A549 treated with Hydrocortisone at 1 μM for 4 hours (cell line): ENCODE measurements around the gene MT1X. TPM values are rescaled to one million over a fixed set of nuclear protein-coding genes. Genes with fewer than 3 reads are reported as not detected.

Experiments used
- total RNA-seq: library from RNA; stranded (reverse); fragments of 200-300 nt; extraction: Qiagen RNA extraction; gene quantifications from 5 replicates; pipeline ENCODE4 v1.2.3, GENCODE V29; 2022

The MT1X gene
- 557 to 892 TPM (median 709 TPM) in 5 replicates for total RNA-seq

DNA sequence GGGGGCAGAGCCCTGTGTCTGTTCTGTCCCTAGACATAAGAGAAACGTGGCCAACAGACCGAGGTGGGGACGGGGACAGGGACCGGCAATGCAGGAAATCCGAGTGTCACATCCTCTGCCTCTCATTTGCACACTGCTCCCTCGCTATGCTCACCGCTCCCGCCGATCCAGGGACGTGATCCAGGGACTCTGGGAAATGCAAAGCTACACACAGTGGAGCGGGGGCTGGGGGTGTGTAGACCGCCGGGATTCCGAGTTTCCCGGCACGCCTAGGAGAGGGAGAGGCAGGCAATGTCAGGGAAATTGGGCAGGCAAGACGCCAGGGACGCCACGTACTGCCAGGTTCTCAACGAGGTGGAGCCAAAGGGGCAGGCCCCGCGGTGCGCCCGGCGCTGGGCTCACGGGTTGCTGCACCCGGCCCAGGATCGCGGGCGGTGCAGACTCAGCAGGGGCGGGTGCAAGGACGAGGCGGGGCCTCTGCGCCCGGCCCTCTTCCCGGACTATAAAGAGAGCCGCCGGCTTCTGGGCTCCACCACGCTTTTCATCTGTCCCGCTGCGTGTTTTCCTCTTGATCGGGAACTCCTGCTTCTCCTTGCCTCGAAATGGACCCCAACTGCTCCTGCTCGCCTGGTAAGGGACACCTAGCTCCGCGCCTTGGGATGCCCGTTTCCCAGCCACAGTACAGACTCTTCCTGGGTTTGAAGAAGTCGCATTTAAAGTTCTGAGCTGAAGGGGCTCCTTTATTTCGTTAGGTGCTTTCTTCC lies at the start of gene MT1X:
Gene MT1X, plus strand, starts transcription at position 532 of the 764 bp plus-strand sequence. Its CDS starts 71 bp downstream, at position 603.

DNA sequence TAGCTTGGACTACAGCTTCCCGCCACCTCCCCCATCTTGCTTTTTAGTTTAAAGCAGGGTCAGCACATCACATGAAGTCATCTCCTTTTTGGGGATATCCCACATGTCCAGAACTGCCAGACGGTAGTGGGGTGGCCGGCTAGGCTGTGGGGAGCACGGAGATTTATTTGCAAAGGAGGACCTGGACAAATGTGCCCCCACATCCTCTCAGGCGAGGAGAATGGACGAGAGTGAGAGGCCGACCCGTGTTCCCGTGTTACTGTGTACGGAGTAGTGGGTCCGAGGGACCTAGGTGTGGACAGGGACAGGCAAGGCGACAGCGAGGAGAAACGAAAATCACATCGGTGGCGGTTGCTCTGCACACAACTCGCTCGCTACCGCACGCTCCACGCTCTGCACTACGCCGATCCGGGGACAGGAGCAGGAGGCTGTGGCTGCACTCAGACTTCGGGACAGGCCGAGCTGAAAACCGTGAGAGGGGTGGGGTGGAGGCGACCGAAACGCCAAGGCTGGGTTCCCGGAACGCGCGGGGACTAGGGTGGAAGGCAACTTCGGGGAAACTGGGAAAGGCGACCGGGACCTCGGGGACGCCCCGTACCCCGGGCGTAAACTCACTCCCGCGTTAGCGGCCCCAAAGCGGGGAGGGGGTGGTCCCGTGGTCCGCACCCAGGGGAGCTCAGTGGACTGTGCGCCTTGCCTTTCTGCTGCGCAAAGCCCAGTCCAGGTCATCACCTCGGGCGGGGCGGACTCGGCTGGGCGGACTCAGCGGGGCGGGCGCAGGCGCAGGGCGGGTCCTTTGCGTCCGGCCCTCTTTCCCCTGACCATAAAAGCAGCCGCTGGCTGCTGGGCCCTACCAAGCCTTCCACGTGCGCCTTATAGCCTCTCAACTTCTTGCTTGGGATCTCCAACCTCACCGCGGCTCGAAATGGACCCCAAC lies 44.2 kb upstream of the MT1X start, which contains the start of gene MT1A:
Gene MT1A, plus strand, starts transcription at position 853 of the 937 bp plus-strand sequence. Its CDS starts 73 bp downstream, at position 926.

DNA sequence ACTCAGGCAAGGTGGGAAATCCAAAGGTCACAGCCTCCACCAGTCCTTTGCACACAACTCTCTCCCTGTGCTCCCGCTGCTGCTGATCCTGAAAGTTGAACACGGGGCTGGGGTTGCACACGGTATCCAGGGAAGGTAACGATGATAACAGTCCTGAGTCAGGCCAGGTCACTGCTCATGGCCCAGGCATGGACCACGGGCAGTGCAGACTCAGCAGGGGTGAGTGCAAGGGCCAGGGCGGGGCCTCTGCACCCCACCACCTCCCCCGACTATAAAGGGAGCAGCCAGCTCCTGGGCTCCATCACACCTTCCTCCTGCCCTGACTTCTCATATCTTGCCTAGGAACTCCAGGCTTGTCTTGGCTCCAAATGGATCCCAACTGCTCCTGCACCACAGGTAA lies 30.7 kb upstream of the MT1X start, which contains the start of gene MT1B:
Gene MT1B, plus strand, starts transcription at position 301 of the 400 bp plus-strand sequence. Its CDS starts 68 bp downstream, at position 369.

DNA sequence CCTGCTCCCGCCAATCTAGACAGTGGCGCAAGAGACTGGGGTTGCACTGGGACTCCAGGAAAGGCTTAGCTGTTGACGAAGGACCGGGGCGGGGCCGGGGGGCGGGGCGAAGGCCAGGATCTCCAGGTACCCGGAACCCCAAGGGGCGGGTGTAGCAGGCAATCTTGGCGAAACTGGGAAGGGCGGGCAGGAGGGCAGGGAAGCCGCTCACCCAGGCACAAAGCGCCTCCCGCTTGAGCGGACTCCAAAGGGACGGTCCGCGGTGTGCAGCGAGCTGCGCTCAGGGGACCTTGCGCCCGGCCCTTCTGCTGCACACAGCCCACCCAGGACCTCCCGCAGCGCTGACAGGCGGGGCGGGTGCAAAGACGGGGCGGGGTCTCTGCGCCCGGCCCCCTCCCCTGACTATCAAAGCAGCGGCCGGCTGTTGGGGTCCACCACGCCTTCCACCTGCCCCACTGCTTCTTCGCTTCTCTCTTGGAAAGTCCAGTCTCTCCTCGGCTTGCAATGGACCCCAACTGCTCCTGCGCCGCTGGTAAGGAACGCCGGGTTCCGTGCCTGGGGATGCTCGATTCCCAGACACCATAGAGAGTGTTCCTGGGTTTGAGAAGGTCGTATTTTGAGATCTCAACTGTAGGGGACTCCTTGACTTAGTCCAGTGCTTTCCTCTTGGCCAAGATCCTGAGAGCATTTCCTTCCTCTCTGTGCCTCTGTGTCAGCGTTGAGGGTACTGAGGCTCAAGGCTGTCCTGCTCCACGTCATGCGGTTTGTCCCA lies 24.5 kb upstream of the MT1X start, which contains the start of gene MT1F:
Gene MT1F, plus strand, starts transcription at position 405 of the 772 bp plus-strand sequence. Its CDS starts 100 bp downstream, at position 505.

DNA sequence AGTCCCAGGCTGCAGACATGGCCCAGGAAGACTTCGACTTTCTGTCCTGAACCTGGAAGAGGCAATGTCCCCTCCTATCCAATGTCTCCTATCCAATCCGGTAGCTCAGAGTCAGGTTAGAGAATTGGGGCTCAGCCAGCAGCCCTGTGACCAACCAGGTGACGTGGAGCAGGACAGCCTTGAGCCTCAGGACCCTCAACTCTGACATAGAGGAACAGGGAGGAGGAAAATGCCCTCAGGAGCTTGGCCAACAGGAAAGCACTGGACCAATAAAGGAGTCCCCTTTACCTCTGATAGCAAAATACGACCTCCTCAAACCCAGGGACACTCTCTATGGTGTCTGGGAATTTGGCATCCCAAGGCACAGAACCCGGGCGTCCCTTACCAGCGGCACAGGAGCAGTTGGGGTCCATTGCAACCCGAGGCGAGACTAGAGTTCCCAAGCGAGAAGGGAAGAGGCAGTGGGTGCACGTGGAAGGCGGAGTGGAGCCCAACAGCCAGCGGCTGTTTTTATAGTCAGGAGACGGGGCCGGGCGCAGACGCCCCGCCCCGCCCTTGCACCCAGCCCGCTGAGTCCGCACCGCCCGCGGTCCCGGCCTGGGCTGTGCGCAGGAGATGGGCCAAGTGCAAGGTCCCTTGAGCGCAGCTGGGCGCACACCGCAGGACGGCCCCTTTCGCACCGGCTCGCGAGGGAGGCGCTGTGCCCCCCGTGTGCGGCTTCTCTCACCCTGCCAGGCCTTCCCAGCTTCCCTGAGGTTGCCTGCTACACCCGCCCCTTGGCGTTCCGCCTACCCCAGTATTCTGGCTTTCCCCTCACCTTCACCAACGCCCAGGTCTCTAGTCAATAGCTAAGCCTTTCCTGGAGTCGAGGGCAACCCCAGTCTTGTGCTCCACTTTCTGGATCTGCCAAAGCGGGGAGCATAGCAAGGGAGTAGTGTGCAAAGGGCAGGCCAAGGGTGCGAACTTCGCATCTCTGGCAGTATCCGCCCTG lies 14.4 kb upstream of the MT1X start, which contains the start of gene MT1G:
Gene MT1G, minus strand, starts transcription at position 485 of the 991 bp plus-strand sequence. Its CDS starts 72 bp downstream, at position 413.

DNA sequence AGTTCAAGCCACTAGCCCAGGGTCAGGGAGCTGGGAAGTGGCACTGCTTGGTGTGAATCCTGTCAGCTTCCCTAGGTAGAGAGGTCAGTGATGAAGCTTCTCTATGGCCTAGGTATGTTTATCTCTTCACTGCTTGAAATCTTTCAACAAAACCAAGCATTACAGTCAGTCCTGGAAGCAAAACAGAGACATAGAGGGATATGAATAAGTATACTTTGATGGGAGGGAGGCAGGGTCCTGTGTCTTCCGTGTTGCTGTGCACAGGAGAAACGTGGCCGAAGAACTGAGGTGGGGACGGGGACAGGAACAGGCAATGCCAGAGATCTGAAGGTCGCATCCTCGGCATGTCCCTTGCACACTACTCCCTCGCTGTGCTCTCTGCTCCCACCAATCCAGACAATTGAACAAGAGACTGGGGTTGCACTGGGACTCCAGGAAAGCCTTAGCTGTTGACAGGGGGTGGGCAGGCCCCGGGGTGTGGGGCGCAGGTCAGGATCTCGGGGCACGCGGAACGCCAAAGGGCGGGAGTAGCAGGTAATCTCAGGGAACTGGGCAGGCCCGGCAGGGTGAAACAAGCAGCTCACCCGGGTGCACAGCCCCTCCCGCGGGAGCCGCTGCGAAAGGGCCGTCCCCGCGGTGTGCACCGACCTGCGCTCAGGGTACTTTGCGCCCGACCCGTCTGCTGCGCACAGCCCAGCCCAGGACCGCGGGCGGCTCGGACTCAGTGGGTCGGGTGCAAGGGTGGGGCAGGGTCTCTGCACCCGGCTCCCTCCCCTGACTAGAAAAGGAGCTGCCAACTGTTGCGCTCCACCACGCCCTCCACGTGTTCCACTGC lies 13.0 kb upstream of the MT1X start, which contains the start of gene MT1H:
Gene MT1H, plus strand, starts transcription at position 810 of the 835 bp plus-strand sequence. CDS start 71 bp downstream, outside the sequence.

GRCh38 chr16:56729735-56730662 lies 47.7 kb downstream of the MT1X start, which contains the start of gene NUP93:
NUP93 (plus strand) TSS chr16:56730129; CDS start chr16:56748248, 18,119 bp downstream.

Other genes starting within 250 kb of the MT1X start
- 104 to 118 TPM (median 113 TPM) in 5 replicates for gene NUDT21, start 231.1 kb upstream of the MT1X start, total RNA-seq
- gene OGFOD1, start 230.9 kb upstream of the MT1X start, total RNA-seq, result 70.9 to 127 TPM (median 82.1 TPM) in 5 replicates
- gene BBS2, start 162.4 kb upstream of the MT1X start, total RNA-seq, result 19.6 to 30.5 TPM (median 22.5 TPM) in 5 replicates
- gene MT4, start 117.4 kb upstream of the MT1X start, total RNA-seq, result not detected in 5 replicates
- gene MT3, start 92.9 kb upstream of the MT1X start, total RNA-seq, result 0.58 to 0.88 TPM (median 0.67 TPM) in 5 replicates
- gene MT2A, start 73.9 kb upstream of the MT1X start, total RNA-seq, result 1,747 to 3,145 TPM (median 2,510 TPM) in 5 replicates
- gene MT1E, start 56.7 kb upstream of the MT1X start, total RNA-seq, result 0.13 to 0.17 TPM in 2 of 5 replicates, not detected in the others
- gene MT1M, start 49.8 kb upstream of the MT1X start, total RNA-seq, result 0.32 TPM in 1 of 5 replicates, not detected in the others
- gene MT1A, start 43.8 kb upstream of the MT1X start, total RNA-seq, result 22.0 to 34.8 TPM (median 26.9 TPM) in 5 replicates
- 0.53 to 0.73 TPM (median 0.66 TPM) in 3 of 5 replicates, not detected in the others for gene MT1B, start 30.6 kb upstream of the MT1X start, total RNA-seq
- gene MT1F, start 24.5 kb upstream of the MT1X start, total RNA-seq, result 17.7 to 28.2 TPM (median 18.4 TPM) in 5 replicates
- gene MT1G, start 14.4 kb upstream of the MT1X start, total RNA-seq, result not detected in 5 replicates
- gene MT1H, start 12.7 kb upstream of the MT1X start, total RNA-seq, result not detected in 5 replicates
- 93.5 to 107 TPM (median 99.5 TPM) in 5 replicates for gene NUP93, start 47.7 kb downstream of the MT1X start, total RNA-seq
- gene SLC12A3, start 182.7 kb downstream of the MT1X start, total RNA-seq, result 0.10 TPM in 1 of 5 replicates, not detected in the others
- gene HERPUD1, start 249.7 kb downstream of the MT1X start, total RNA-seq, result 92.3 to 106 TPM (median 101 TPM) in 5 replicates